ENCODE measurements around the gene LENEP. TPM values are rescaled to one million over a fixed set of nuclear protein-coding genes. Genes with fewer than 3 reads are reported as not detected.

Gene LENEP
- total and polyA plus RNA-seq, 2 of the 8 experiments (the other 6 are each of a cell fraction or from before 2014, with no cell fraction given): 1.3 TPM; not detected in 1

DNA sequence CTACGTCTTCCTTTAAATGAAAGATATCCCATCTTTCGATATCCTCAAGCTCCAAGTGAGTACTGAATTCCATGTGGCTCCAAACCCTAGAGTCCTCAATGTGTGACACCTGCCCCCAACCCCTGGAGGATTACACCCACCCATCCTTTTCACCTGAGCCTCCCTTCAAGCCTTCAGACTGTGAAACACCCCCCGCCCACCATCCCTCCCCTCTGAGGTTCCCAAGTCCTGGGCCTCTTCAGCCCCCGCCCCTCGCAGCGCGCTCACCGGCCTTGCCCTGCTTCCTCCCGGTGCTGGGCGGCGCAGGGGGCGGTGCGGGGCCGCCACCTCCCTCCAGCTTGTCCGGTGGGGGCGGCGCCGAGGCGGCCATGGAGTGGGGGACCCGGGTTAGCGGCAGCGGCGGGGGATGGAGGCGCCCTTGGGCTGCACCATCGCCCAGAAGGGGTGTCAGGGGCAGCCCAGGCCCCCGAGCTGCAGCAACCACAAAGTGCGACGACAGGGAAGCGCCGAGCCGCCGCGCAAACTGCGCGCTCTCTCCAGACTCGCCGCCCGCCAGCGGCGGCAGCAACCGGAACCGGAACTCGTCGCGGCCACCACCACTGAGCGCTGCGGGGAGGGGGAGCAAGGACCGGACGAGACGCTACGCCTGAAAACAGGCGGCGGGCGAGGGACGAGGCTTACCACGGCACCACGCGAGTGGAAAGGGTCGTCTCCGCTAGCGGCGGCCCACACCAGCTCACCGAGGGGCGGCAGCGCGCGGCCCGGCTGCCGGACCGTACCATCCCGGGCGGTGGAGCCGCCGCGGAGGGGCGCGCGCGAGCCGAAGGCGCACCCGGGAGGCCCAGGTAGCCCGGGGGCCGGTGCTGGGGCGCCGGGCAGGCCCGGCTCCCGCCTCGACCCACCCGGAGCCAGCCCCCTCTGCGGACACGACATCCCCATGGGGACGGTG lies 31.9 kb upstream of the LENEP start, which contains the start of gene PYGO2 (continued):
- TF ChIP-seq RAD21 (IDR thresholded peaks at IDR 0.05 in 1 of 2, conservative IDR thresholded peaks at IDR 0.05 in 1 of 2; ENCODE audit: low read depth in 2 of 2, low read length in 2 of 2) (peak; percentile 5 to 53; a peak in 1 of 4 replicates), ASH2L (IDR thresholded peaks at IDR 0.05; ENCODE audit: low read length) (peak; percentile 78), TEAD4 (IDR thresholded peaks at IDR 0.05; ENCODE audit: low read depth, low read length) (no peak), EP300 (IDR thresholded peaks at IDR 0.05; ENCODE audit: borderline replicate concordance in 1 of 2, low read depth in 2 of 2, low read length in 2 of 2) (peak in 1 of 2 experiments; percentile 77; a peak in 1 of 3 replicates), SRF (IDR thresholded peaks at IDR 0.05; ENCODE audit: low read depth, low read length) (no peak), JUND (IDR thresholded peaks at IDR 0.05; ENCODE audit: low read length) (peak; percentile 64; the same call in 1 of the 2 replicates), SP4 (IDR thresholded peaks at IDR 0.05; ENCODE audit: low read length) (no peak), POLR2A (IDR thresholded peaks at IDR 0.05; ENCODE audit: control extremely low read depth in 1 of 2, low read depth in 2 of 2, low read length in 2 of 2) (peak; percentile 85 to 90), MAFK (IDR thresholded peaks at IDR 0.05; ENCODE audit: low read depth, low read length) (no peak), POU5F1 (IDR thresholded peaks at IDR 0.05; ENCODE audit: low read depth, low read length) (no peak), KDM4A (IDR thresholded peaks at IDR 0.05; ENCODE audit: low read depth, low read length, severe bottlenecking) (peak; percentile 67), NANOG (IDR thresholded peaks at IDR 0.05; ENCODE audit: insufficient read depth, low read depth, low read length, poor library complexity, severe bottlenecking) (no peak), CBX5 (IDR thresholded peaks at IDR 0.05; ENCODE audit: low read depth, low read length) (no peak), CHD2 (IDR thresholded peaks at IDR 0.05; ENCODE audit: low read length) (no peak), JUN (IDR thresholded peaks at IDR 0.05; ENCODE audit: low read depth, low read length) (no peak), HDAC6 (IDR thresholded peaks at IDR 0.05; ENCODE audit: low read depth, low read length) (no peak), CEBPB (IDR thresholded peaks at IDR 0.05; ENCODE audit: low read depth, low read length) (no peak), KDM5A (IDR thresholded peaks at IDR 0.05; ENCODE audit: low read length) (0 out of 2 replicates have a peak, but pooled peaks have one; percentile 41), TAF7 (optimal IDR thresholded peaks at IDR 0.05; ENCODE audit: borderline replicate concordance, low read depth, low read length) (peak; percentile 83), KDM1A (IDR thresholded peaks at IDR 0.05; ENCODE audit: borderline replicate concordance, low read length) (no peak), CHD1 (IDR thresholded peaks at IDR 0.05; ENCODE audit: low read depth, low read length) (no peak), SUZ12 (IDR thresholded peaks at IDR 0.05; ENCODE audit: low read length) (no peak), YY1 (IDR thresholded peaks at IDR 0.05; ENCODE audit: low read depth, low read length) (0 out of 2 replicates have a peak, but pooled peaks have one; percentile 19), RNF2 (IDR thresholded peaks at IDR 0.05; ENCODE audit: borderline replicate concordance, low read depth, low read length, missing control alignments, poor library complexity, severe bottlenecking) (no peak)
